ENCODE results near the gene NFATC2IP. TPM values are rescaled to one million over a fixed set of nuclear protein-coding genes. Genes with fewer than 3 reads are reported as not detected.

The NFATC2IP gene
- total and polyA plus RNA-seq, 2 of the 8 experiments (the other 6 are each of a cell fraction or from before 2014, with no cell fraction given): 54.4 to 71.5 TPM

DNA sequence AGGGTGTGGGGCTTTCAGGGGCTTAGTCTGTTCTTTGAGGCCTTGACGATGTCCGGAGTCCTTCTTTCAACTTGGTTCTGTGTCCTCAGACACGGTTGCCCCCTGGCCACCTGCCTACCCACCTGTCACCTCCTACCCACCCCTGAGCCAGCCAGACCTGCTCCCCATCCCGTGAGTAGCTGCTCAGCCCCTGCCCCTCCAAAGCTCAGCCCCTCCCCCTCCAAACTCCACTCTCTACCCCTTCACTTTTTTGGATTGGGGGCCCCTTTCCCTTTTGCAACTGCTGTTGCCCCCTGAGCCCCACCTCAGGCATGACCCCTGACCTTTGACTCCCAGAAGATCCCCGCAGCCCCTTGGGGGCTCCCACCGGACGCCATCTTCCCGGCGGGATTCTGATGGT lies 35.3 kb downstream of the NFATC2IP start:
- Histone ChIP-seq H3K79me1 (ENCODE audit: low read depth, low read length) (no peaks in the 10 kb centered on the region), H3K9ac (replicated peaks in 1 of 4; ENCODE audit: extremely low read depth in 1 of 4, low read depth in 3 of 4, low read length in 3 of 4) (no peak overlapping the region), H4K20me1 (replicated peaks in 1 of 2; ENCODE audit: control insufficient read depth in 1 of 2, insufficient read depth in 2 of 2, low read length in 2 of 2) (peaks cover 0 to 2% of the 10 kb centered on the region in 2 experiments), H2BK20ac (ENCODE audit: low read length) (no peak overlapping the region), H3K4me1 (replicated peaks in 1 of 4; ENCODE audit: control insufficient read depth in 3 of 4, insufficient read depth in 4 of 4, low read length in 3 of 4) (no peaks in the 10 kb centered on the region), H2BK5ac (ENCODE audit: low read depth, low read length) (no peak overlapping the region), H2AK5ac (ENCODE audit: low read depth, low read length) (no peak overlapping the region), H3K27ac (ENCODE audit: low read depth, low read length) (no peak overlapping the region), H3K56ac (replicated peaks; ENCODE audit: insufficient read length, low read depth, low read length) (no peak overlapping the region), H3K4me2 (ENCODE audit: insufficient read depth in 1 of 2, low read depth in 2 of 2, low read length in 2 of 2) (no peak overlapping the region), H4K5ac (ENCODE audit: insufficient read length, low read depth, low read length) (no peak overlapping the region), H3K23me2 (ENCODE audit: low read depth, low read length) (no peaks in the 10 kb centered on the region), H4K8ac (ENCODE audit: extremely low read depth, insufficient read depth, low read length) (no peak overlapping the region), H3K23ac (ENCODE audit: insufficient read length) (no peak overlapping the region), H3K79me2 (ENCODE audit: control insufficient read depth in 1 of 2, insufficient read depth in 2 of 2, low read length in 2 of 2) (no peaks in the 10 kb centered on the region), H2BK15ac (ENCODE audit: low read length) (no peak overlapping the region), H3K27me3 (replicated peaks in 1 of 4; ENCODE audit: control insufficient read depth in 3 of 4, extremely low read depth in 1 of 4, insufficient read depth in 3 of 4, low read length in 3 of 4) (no peaks in the 10 kb centered on the region), H2AFZ (ENCODE audit: low read length) (no peak overlapping the region), H3K36me3 (ENCODE audit: control insufficient read depth in 2 of 4, insufficient read depth in 4 of 4, low read length in 3 of 4) (peaks cover 0 to 12% (median 4%) of the 10 kb centered on the region in 4 experiments; a peak in 4 of 8 replicates), H3K14ac (ENCODE audit: insufficient read length) (no peak overlapping the region), H2BK120ac (replicated peaks; ENCODE audit: low read depth, low read length) (no peak overlapping the region), H3K18ac (ENCODE audit: extremely low read depth, low read length) (no peak overlapping the region), H3K4ac (replicated peaks; ENCODE audit: insufficient read length, low read depth, low read length) (no peak overlapping the region), H3K4me3 (ENCODE audit: extremely low read depth in 1 of 4, insufficient read depth in 2 of 4, low read depth in 3 of 4, low read length in 4 of 4) (no peak overlapping the region), H3K9me3 (ENCODE audit: insufficient read depth in 2 of 2, low read depth in 1 of 2, low read length in 1 of 2) (peaks cover 5 to 7% of the 10 kb centered on the region in 2 experiments; a peak in 2 of 4 replicates), H2BK12ac (ENCODE audit: low read depth, low read length) (no peak overlapping the region), H4K91ac (replicated peaks; ENCODE audit: insufficient read length, low read length) (no peak overlapping the region)
- WGBS, 2 experiments (ENCODE audit: extremely low coverage in 1 of 2, insufficient coverage in 1 of 2, insufficient read length in 1 of 2, insufficient replicate concordance in 2 of 2, low coverage in 1 of 2, low lambda C conversion rate in 2 of 2, missing lambda C conversion rate in 1 of 2): 92% methylated on average over 8 of the region's 9 CpGs; no CpG with 5 or more reads in 1 of the 2 experiments
- TF ChIP-seq, protein P1, sequence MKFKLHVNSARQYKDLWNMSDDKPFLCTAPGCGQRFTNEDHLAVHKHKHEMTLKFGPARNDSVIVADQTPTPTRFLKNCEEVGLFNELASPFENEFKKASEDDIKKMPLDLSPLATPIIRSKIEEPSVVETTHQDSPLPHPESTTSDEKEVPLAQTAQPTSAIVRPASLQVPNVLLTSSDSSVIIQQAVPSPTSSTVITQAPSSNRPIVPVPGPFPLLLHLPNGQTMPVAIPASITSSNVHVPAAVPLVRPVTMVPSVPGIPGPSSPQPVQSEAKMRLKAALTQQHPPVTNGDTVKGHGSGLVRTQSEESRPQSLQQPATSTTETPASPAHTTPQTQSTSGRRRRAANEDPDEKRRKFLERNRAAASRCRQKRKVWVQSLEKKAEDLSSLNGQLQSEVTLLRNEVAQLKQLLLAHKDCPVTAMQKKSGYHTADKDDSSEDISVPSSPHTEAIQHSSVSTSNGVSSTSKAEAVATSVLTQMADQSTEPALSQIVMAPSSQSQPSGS (IDR thresholded peaks at IDR 0.05; ENCODE audit: low read length): no peak
- TF ChIP-seq ZNF274 (IDR thresholded peaks at IDR 0.05; ENCODE audit: borderline replicate concordance, extremely low read depth, low read length) (no peak), SP1 (IDR thresholded peaks at IDR 0.05; ENCODE audit: low read depth, low read length) (no peak), RXRA (IDR thresholded peaks at IDR 0.05; ENCODE audit: insufficient read depth, low read depth, low read length) (no peak), TAF1 (IDR thresholded peaks at IDR 0.05; ENCODE audit: low read depth, low read length) (no peak), EZH2 (IDR thresholded peaks at IDR 0.05; ENCODE audit: low read depth, low read length, severe bottlenecking) (no peak), JUN (IDR thresholded peaks at IDR 0.05; ENCODE audit: low read depth, low read length) (no peak), CREB1 (IDR thresholded peaks at IDR 0.05) (no peak)
- DNase-seq (ENCODE audit: low read depth in 1 of 2, low spot score in 2 of 2): no peak
- ChIA-PET POLR2A (ENCODE audit: partially characterized antibody) (interaction anchor here (1.8 to 2.1 kb wide), 2 partner anchors 8 to 12 kb away, joined by 5 to 8 read pairs; partner anchors contain the start of gene SPNS1), CTCF (ENCODE audit: partially characterized antibody) (interaction anchor here (0.9 to 4.0 kb wide), 4 partner anchors 8 to 15 kb away, joined by 3 to 25 read pairs (median 14); partner anchors contain the start of gene SPNS1)
- FAIRE-seq: no peak

Data from H1 (cell line).